GM19452 (cell line): ENCODE results near the gene MED1.

Source experiments
- ATAC-seq: cut with Tn5 transposase; IDR thresholded peaks from one replicate; pipeline ENCODE4 v1.9.1; 2021; ENCODE audit not compliant: unreplicated experiment

The MED1 gene

DNA sequence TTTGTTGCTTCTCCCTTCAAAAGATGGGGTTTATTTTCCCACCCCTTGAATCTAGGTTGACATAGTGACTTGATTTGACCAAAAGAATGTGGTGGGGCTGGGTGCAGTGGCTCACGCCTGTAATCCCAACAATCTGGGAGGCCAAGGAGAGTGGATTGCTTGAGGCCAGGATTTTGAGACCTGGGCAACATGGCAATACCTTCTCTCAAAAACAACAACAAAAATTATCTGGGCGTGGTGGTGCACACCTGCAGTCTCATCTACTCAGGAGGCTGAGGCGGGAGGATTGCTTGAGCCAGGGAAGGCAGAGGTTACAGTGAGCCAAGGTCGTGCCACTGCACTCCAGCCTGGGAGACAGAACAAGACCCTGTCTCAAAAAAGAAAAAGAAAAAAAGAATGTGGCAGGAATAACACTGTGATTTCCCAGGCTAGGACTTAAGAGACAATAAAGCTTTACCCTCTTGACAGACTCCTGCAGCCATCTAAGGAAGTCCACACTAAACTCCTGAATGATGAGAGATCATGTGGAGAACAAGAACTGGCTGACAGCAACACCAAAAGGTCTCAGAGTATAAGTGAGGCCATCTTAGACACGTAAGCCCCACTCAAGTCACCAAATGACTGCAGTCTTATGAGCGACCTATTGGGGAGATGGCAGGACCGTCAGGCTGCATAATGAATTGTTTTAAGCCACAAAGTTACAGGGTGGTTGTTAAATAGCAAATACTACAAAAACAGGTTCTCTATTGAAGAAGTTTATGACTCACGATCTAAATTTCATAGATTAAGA is 86.6 kb downstream of the MED1 start:
- ATAC-seq, result no peak

DNA sequence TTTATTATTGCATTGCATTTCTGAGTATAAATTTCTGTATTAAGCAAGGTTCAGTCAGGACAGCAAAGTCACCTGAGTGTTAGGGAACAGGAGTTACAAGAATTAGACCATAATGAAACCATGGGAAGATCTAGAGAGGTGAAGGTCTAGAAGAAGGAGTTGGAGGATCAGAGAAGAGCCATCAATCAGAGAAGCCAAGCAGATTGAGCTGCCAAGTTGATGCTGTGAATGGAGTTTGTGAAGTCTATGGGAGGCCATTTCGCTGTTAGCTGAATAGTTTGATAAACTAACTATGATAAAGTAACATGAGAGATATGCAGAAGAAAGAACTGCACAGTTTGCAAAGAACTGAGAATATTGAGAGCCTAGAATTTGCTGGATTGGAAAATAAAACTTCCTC is 90.0 kb downstream of the MED1 start:
- no peak for ATAC-seq

DNA sequence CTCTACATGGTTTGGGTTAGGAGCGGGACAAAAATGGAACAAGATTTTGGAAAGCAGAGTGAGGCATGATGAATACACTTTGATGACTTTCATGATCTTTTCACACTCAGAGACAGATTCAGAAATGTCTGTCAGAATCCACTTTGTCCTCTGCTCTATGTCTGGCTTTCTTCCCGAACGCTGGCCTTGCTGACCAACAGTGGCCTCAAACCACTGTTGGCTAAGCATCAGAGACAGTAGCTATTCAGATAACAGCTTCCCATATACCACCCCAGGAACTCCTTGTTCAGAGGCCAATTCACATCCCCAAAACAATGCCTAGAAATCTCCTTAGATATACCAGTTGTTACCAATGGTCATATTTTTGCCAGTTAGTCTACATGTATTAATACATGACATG is 90.5 kb downstream of the MED1 start:
- ATAC-seq, result no peak

DNA sequence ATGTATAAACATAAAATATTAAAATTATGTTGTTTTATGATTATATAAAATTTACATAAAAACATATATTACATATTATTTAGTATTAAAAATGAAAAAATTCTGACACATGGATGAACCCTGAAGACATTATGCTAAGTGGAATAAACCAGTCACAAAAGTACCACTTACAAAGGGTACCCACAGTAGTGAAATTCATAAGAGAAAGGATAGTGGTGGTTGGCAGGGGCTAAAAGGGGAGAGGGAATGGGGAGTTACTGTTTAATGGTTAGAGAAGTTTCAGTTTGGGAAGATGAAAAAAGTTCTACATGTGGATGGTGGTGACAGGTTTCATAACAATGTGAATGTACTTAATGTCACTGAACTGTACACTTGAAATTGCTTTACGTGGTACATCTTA is 91.1 kb downstream of the MED1 start:
- no peak for ATAC-seq

DNA sequence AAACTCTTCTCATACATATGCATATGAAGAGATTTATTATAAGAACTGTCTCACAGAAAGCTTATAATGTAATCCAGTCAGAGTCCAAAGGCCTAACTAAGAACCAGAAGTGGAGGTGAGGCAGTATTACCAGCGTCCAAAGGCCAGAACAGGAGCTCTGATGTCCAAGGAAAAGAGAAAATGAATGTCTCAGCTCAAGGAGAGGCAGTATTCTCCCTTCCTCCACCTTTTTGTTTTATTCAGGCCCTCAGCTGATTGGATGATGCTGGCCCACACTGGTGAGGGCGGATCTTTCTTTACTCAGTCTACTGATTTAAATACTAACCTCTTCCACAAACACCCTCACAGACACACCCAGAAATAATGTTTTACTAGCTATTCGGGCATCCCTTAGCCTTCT is 93.1 kb downstream of the MED1 start:
- ATAC-seq, result no peak

DNA sequence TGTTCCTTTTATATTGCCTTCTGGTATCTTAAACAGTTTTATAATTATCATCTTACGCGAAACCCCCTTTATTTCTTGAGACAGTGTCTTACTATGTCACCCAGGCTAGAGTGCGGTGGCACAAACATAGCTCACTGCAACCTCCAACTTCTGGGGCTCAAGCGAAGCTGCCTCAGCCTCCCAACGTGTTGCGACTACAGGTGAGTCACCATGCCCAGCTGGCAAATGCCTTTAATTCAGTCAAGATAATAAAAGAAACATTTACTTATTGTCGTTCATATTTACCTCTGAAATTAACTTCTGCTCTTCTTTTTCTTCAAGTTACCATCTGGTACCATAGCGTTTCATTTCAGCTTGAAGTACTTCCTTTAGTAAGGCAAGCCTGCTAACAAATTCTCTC is 93.6 kb downstream of the MED1 start:
- ATAC-seq, result no peak
